ENCODE results near the gene C11orf71.

C11orf71 gene

DNA sequence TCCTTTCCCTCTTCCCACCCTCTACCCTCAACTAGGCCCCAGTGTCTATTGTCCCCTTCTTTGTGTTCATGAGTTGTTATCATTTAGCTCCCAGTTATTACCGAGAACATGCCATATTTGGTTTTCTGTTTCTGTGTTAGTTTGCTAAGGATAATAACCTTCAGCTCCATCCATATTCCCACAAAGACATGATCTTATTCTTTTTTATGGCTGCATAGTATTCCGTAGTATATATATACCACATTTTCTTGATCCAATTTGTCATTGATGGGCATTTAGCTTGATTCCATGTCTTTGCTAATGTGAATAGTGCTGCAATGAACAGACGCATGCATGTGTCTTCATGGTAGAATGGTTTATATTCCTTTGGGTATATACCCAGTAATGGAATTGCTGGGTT is 17.8 kb downstream of the C11orf71 start:
- no peaks in the 10 kb centered on the region for H3K9me3 Mint-ChIP-seq
- H3K27ac Mint-ChIP-seq: no peak overlapping the region
- no peaks in the 10 kb centered on the region for H3K4me1 Mint-ChIP-seq
- no peak for DNase-seq (ENCODE audit: low spot score in 2 of 2)
- no peak overlapping the region for H3K4me3 Mint-ChIP-seq
- no peaks in the 10 kb centered on the region for H3K36me3 Mint-ChIP-seq
- ATAC-seq: no peak

- Mint-ChIP-seq H3K9me3 (no peaks in the 10 kb centered on the region), H3K4me3 (no peak overlapping the region), H3K27ac (no peak overlapping the region), H3K4me1 (no peaks in the 10 kb centered on the region), H3K36me3 (no peaks in the 10 kb centered on the region)
- ATAC-seq: no peak
- DNase-seq (ENCODE audit: low spot score in 2 of 2): no peak
Measured at GRCh38 chr11:114379394-114380069, 20.8 kb downstream of the C11orf71 start.

DNA sequence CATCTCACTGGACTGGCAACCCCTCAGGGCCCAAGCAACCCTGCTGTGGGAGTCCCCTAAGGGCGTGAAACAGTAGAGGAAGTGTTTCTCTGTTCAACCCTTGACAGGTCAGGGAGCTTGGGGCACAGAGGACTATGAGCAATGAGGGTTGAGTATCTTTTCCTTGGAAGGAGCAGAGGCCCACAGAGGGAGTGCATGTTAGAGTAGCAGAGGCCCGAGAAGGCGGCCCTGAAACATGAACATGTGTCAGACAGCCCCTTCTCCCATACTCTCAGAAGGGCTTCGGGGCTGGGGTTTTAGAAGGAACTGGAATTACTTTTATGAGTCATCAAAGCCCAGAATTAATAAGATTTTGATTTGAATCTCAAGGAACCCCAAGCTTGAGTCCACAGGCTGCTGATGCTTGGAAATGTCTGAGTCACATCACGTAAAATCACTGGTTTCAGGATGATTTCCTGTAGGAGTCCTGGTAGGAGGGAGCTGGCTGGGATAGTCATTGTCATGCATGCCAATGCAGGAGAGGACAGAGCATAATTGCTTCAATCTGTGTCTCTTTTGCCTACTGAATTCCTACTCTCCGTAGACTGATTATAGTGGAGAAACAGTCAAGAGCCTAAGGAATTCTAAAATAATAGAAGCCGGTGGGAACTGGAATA is 22.6 kb downstream of the C11orf71 start:
- Mint-ChIP-seq H3K4me3 (no peak overlapping the region), H3K4me1 (no peaks in the 10 kb centered on the region), H3K27ac (no peak overlapping the region), H3K36me3 (no peaks in the 10 kb centered on the region), H3K9me3 (no peaks in the 10 kb centered on the region)
- ATAC-seq (no peak), DNase-seq (ENCODE audit: low spot score in 2 of 2) (no peak)

GRCh38 chr11:114375052-114375451 is 25.3 kb downstream of the C11orf71 start:
- no peaks in the 10 kb centered on the region for H3K4me1 Mint-ChIP-seq
- DNase-seq (ENCODE audit: low spot score in 2 of 2) (no peak), ATAC-seq (no peak)
- no peaks in the 10 kb centered on the region for H3K9me3 Mint-ChIP-seq
- no peak overlapping the region for H3K4me3 Mint-ChIP-seq
- H3K36me3 Mint-ChIP-seq: no peaks in the 10 kb centered on the region
- no peak overlapping the region for H3K27ac Mint-ChIP-seq

- H3K27ac Mint-ChIP-seq: no peak overlapping the region
- H3K36me3 Mint-ChIP-seq: no peaks in the 10 kb centered on the region
- DNase-seq (ENCODE audit: low spot score in 2 of 2) (no peak), ATAC-seq (no peak)
- no peaks in the 10 kb centered on the region for H3K4me1 Mint-ChIP-seq
- H3K9me3 Mint-ChIP-seq: no peaks in the 10 kb centered on the region
- H3K4me3 Mint-ChIP-seq: no peak overlapping the region
Measured at GRCh38 chr11:114368918-114369680, 31.2 kb downstream of the C11orf71 start.

DNA sequence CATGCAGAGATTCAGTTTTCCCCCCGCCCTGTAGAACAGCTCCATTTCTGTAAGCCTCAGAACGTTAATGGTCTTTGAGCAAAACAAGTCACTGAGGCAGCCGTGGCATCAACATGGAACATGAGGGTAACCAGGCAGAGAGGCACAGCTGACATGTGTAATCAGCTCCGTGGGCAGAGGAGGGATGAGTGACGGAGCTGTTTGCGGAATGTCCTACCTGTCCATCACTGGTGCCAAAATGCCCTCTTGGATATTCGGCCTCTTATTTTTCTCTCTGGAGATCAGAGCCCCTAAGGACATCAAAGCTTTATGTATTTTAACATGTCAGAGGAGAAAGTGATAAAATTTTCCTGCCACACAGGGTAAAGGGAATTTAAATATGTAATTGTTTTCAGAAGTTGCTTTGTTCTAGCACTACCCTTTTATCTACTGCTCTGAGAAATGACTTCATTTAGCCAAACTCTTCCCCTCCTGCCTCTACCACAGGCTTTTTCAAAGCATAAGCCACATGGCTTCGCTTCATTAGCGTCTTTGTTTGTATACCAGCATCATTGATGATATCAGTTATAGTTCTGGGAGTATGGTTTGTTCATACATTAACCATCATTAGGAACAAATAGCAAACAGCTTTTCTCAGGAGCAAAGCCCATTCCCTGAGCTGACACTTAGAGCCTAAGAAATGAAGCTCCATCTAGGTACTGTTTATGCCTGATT is 32.9 kb downstream of the C11orf71 start:
- DNase-seq (ENCODE audit: low spot score in 2 of 2): no peak

GRCh38 chr11:114366331-114367243 is 33.7 kb downstream of the C11orf71 start:
- H3K4me1 Mint-ChIP-seq: no peaks in the 10 kb centered on the region
- no peaks in the 10 kb centered on the region for H3K9me3 Mint-ChIP-seq
- no peak overlapping the region for H3K4me3 Mint-ChIP-seq
- no peak for ATAC-seq
- H3K36me3 Mint-ChIP-seq: no peaks in the 10 kb centered on the region
- no peak for DNase-seq (ENCODE audit: low spot score in 2 of 2)
- no peak overlapping the region for H3K27ac Mint-ChIP-seq

More for the DNA sequence above, 32.9 kb downstream of the C11orf71 start:
- Mint-ChIP-seq H3K36me3 (no peaks in the 10 kb centered on the region), H3K4me1 (no peaks in the 10 kb centered on the region), H3K27ac (no peak overlapping the region), H3K9me3 (no peaks in the 10 kb centered on the region), H3K4me3 (no peak overlapping the region)
- no peak for ATAC-seq

DNA sequence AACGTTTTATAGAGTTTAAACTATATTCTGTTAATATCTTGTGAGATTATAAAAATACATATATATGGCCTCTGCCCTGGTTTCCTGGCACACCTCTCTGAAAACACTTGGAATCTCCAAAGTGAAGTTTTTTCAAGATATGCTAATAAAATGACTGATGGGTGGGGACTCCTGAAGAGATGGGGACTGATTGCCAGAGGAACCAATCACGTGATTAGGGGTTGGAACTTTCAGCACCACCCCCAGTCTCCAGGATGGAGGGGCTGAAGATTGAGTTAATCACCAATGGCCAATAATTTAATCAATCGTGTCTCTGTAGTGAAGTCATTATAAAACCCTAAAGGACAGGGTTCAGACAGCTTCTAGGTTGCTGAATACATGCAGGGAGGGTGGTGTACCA is 37.4 kb downstream of the C11orf71 start:
- DNase-seq (ENCODE audit: low spot score in 2 of 2) (no peak), ATAC-seq (no peak)
- Mint-ChIP-seq H3K4me1 (no peaks in the 10 kb centered on the region), H3K27ac (no peak overlapping the region), H3K36me3 (no peaks in the 10 kb centered on the region), H3K4me3 (no peak overlapping the region), H3K9me3 (no peaks in the 10 kb centered on the region)

- DNase-seq (ENCODE audit: low spot score in 2 of 2): no peak
- no peak for ATAC-seq
- H3K4me1 Mint-ChIP-seq: no peaks in the 10 kb centered on the region
- no peaks in the 10 kb centered on the region for H3K9me3 Mint-ChIP-seq
- H3K4me3 Mint-ChIP-seq: no peak overlapping the region
- no peaks in the 10 kb centered on the region for H3K36me3 Mint-ChIP-seq
- H3K27ac Mint-ChIP-seq: no peak overlapping the region
Measured at GRCh38 chr11:114362326-114362725, 38.0 kb downstream of the C11orf71 start.

DNA sequence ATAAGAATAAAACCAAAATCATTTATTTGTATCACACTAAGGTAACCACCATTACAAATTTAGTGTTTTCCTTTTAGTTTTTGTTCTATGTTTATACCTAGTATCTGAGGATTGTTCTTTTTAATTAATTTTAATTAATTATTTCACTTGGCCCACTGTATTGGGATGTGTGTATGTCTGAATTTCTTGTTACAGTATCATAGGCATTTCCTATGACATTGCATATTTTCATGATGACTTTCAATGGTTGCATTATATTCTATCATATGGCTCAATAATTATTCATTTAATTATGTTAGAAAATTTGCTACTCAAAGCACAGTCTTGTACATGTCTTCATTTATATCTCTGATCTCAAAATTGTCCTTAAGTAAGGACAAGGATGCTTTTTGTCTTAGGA is 41.0 kb downstream of the C11orf71 start:
- Mint-ChIP-seq H3K36me3 (no peaks in the 10 kb centered on the region), H3K9me3 (no peaks in the 10 kb centered on the region), H3K4me3 (no peak overlapping the region), H3K4me1 (no peaks in the 10 kb centered on the region), H3K27ac (no peak overlapping the region)
- ATAC-seq (no peak), DNase-seq (ENCODE audit: low spot score in 2 of 2) (no peak)

DNA sequence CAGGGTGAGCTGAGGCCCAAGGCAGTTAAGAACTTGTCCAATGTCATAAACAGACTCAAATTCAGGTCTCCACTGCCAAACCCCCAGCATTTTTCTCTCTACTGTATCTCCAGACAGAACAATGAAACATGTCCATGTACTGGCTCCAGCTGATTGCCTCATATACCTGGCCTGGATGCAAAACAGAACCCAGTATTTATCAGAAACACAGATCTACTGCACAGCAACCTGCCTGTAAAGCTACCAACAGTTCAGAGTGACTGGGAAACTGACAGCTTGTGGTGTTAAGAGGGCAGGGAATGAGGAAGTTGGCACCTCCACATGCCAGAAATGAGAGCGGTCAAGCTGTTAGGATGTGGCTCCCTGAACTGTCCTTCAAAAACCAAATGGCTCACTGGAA is 41.6 kb downstream of the C11orf71 start:
- Mint-ChIP-seq H3K4me3 (no peak overlapping the region), H3K27ac (no peak overlapping the region), H3K9me3 (no peaks in the 10 kb centered on the region), H3K4me1 (no peaks in the 10 kb centered on the region), H3K36me3 (no peaks in the 10 kb centered on the region)
- ATAC-seq: no peak
- DNase-seq (ENCODE audit: low spot score in 2 of 2): no peak

- ATAC-seq (no peak), DNase-seq (ENCODE audit: low spot score in 2 of 2) (no peak)
- H3K27ac Mint-ChIP-seq: no peak overlapping the region
Measured at GRCh38 chr11:114354076-114354475, 46.2 kb downstream of the C11orf71 start.

GRCh38 chr11:114353443-114353842 is 46.9 kb downstream of the C11orf71 start:
- Mint-ChIP-seq H3K9me3 (no peaks in the 10 kb centered on the region), H3K4me3 (no peak overlapping the region), H3K4me1 (no peaks in the 10 kb centered on the region), H3K27ac (no peak overlapping the region), H3K36me3 (no peaks in the 10 kb centered on the region)
- ATAC-seq: no peak
- no peak for DNase-seq (ENCODE audit: low spot score in 2 of 2)

More at GRCh38 chr11:114354076-114354475, 46.2 kb downstream of the C11orf71 start:
- no peaks in the 10 kb centered on the region for H3K9me3 Mint-ChIP-seq
- no peak overlapping the region for H3K4me3 Mint-ChIP-seq
- no peaks in the 10 kb centered on the region for H3K36me3 Mint-ChIP-seq
- H3K4me1 Mint-ChIP-seq: no peaks in the 10 kb centered on the region

- Mint-ChIP-seq H3K36me3 (no peaks in the 10 kb centered on the region), H3K4me3 (no peak overlapping the region), H3K9me3 (no peaks in the 10 kb centered on the region), H3K27ac (no peak overlapping the region), H3K4me1 (peaks cover 7% of the 10 kb centered on the region)
- DNase-seq (ENCODE audit: low spot score in 2 of 2) (no peak), ATAC-seq (no peak)
Measured at GRCh38 chr11:114350022-114350421, 50.3 kb downstream of the C11orf71 start.
